GM19239 (cell line): ENCODE data around the gene INS.
A peak's percentile ranks its signal among the peaks of the same experiment; 100 is the strongest.
"Not testable (repeated sequence)": the region's sequence is repeated elsewhere in the genome, so short reads cannot be mapped to it uniquely, and the experiment has no call there.

Source experiments
- DNase-seq: peaks from one replicate; pipeline ENCODE4 v3.0.0; 2011; ENCODE audit warnings: low spot score; ENCODE audit not compliant: insufficient read length
- FAIRE-seq: peaks from 2 replicates; lab custom pipeline; 2011; peaks lifted over from hg19 to GRCh38; lab: Jason Lieb, UNC

The INS gene

GRCh38 chr11:2199466-2200341, 38.7 kb upstream of the INS start:
- FAIRE-seq, result no peak

DNA sequence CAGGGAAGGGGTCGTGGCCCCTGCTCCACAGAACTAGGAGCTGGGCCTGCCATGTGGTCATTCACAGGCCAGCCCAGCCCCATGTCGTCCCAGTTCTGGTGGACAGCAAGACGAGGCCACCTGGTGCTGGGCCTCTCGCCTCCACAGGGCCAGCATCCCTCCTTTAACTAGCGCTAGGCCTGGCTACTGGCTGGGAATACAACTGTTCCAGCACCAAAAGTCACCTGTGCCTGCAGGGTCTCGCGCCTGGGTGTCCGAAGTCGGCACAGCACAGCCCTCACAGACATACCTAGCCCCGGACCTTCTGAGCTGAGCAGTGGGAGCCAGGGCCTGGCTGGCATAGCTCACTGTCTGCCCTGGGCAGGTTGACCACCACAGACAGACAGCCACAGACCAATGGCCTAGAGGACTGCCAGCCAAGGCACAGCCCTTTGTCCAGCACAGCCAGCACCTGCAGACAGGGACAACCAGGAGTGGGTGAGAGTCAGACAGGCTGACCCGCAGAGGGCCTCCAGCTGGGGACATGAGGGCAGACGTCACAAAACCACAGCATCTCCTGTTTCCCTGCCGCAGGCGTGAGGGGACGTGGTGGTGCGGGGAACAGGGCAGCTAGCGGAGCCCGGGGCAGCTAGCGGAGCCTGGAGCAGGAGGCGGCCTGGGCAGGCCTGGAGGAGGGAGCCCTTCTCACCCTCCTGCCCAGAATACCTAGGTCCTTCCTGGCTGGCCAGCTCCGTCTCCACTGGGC, 37.8 kb upstream of the INS start:
- no peak for FAIRE-seq
- DNase-seq, result no peak

More at GRCh38 chr11:2199466-2200341, 38.7 kb upstream of the INS start:
- no peak for DNase-seq

DNA sequence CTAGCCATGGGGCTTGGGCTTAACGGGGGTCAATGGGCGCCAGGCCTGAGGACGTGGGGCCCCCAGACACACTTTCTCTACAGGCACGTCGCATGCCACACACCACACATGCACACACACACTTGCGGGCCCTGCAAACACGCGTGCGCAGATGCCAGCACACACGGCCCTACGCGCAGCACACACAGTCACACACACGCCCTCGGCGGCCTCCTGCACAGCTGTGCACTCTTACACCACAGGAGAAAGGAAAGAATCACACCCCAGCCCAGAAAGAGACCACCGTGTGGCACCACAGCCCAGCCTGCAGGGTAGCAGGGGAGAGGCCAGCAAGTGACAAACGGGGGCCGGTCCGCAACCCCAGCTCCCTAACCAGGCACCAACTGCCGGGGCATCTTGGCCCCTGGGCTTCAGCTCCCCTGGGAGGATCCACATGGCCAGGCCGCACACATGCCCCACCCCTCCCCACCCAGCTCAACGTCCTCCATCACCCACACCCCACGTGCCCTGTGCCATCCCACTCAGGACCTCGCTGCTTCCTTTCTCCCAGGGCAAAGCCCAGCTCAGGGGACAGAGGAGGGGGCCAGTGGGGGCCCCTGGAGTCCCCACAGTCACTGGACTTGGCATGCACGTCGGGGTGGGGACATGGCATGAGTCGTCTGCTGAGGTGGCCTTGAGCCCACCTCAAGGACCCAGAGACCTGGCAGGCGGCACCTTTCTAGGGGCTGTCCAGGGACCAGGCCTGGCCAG, 36.9 kb upstream of the INS start:
- no peak for FAIRE-seq

DNA sequence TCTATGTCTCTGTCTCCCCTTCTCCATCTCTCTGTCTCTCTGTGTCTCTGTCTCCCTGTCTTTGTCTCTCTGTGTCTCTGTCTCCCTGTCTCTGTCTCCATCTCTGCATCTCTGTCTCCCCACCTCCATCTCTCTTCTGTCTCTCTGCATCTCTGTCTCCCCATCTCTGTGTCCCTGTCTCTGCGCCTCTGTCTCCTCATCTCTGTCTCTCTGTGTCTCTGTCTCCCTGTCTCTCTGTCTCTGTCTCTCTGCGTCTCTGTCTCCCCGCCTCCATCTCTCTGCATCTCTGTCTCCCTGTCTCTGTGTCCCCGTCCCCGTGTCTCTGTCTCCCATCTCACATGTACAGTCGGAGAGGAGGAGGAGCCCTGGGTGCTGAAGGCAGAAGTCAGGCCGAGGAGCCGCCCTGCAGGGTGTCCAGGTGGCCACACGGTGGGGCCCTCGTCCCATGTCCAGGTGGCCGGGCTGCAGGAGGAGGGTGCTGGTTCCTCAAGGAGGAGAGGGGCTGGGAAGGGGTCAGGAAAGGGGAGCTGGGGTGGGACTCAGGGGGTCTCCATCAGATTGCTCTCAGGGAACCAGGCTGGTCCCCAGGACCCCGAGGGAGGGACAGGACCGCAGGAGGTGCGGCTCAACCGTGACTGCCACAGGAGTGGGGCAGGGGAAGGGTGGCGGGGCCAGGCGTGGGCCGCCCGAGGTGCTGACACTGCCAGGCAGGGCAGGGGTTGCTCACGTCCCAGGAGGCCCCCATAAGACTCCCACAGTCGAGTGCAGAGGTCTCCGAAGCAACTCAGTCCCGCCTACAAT, 36.2 kb upstream of the INS start:
- no peak for FAIRE-seq
- DNase-seq, result peak; percentile 77

More for the DNA sequence above, 36.9 kb upstream of the INS start:
- no peak for DNase-seq

GRCh38 chr11:2195756-2196088, 34.7 kb upstream of the INS start:
- FAIRE-seq, result no peak

GRCh38 chr11:2194877-2195755, 34.1 kb upstream of the INS start:
- FAIRE-seq, result no peak
- peak; percentile 62 for DNase-seq

More at GRCh38 chr11:2195756-2196088, 34.7 kb upstream of the INS start:
- DNase-seq, result no peak

GRCh38 chr11:2193888-2194595, 33.0 kb upstream of the INS start:
- FAIRE-seq, DNase-seq: not testable (repeated sequence)

GRCh38 chr11:2193099-2193887, 32.3 kb upstream of the INS start:
- FAIRE-seq, result no peak
- DNase-seq, result no peak

DNA sequence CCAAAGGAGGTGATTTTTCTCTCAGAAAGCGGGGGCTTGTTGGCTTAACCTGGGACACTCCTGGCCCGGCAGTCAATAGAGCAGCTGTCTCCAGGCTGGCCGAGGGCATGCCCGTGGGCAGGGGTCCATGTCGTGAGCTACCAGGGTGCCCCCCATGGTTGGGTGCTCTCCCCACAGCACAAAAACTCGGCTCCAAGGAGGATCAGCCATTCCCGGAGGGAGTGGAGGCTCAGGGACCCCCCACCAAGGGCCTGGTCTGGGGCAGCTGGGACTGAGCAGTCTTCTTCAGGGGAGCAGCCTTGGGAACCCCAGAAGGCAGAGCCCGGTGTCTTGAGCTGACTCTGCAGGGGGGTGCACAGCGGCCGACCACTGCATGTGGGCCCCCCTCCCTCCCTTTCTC, 31.4 kb upstream of the INS start:
- DNase-seq (no peak), FAIRE-seq (no peak)

- no peak for DNase-seq
- FAIRE-seq, result no peak
Observed at GRCh38 chr11:2191883-2192282, 30.9 kb upstream of the INS start.

DNA sequence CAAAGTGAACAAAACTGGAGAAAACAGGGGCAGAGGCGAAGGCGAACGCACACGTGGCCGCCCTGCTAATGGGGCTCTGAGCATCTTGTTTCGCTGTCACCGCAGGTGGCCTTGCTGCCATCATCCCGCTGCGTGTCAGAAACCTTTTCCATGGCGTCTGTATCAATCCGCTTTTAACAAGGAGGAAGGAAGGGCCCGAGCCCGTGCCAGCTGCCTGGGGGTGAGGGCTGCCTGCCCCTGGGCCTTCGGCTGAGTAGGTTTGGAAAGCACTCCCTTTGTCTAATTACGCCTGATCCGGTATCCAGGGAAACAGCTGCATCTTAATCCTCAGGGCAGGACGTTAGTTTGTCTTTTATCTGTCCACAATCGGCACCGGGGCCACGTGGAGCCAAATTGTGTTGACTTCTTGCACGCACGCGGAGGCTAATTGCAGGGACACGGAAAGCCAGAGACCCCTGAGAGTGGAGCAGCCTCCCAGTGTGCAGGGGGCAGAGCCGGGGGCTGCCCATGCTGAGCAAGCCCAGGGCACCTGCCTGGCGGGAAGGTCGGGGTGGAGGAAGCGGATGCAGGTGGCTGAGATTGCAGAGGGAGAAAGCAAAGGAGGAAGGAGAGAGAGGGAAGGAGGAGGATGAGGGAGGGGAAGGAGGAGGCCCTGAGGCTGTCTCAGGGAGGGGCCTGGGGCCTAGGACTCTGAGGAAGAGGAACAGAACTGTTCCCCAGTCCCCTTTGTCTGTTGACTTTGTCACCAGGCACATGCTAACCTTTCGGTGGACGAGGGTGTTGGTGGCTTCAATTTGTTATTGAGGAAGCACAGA, 29.9 kb upstream of the INS start:
- no peak for DNase-seq
- FAIRE-seq, result no peak

DNA sequence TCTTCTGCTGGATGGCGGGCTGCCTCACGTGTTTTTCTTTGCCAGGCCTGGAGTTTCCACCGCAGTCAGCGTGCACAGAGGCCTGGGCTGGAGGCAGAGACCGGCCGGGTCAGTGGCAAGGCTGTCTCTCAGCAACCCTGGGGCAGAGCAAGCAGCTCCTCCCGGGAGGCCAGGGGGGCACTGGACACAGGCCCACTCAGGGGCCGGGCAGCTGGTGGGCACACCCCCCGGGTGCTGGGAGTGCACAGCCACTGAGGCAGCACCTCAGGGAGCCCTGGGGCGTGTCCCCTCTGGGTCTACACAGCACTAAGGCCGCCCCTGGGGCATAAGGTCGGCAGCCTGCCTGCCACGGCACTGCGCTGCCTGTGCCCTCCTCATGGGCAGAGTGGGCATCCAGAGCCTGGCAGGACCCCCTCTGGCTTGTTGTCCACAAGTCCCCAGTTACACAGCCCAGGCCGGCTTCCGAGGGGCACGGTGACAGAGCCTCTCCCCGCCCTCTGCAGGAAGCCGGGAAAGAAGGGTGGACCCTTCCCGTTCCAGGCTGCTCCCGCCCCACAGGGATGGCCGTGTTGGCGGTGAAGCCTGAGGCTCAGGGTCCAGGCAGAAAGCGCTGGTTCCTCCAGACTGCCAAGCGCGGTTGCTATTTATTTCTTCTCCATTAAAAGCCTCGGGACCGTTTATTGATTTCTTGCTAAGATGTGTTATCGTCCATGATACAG, 29.1 kb upstream of the INS start:
- FAIRE-seq, result no peak
- no peak for DNase-seq

DNA sequence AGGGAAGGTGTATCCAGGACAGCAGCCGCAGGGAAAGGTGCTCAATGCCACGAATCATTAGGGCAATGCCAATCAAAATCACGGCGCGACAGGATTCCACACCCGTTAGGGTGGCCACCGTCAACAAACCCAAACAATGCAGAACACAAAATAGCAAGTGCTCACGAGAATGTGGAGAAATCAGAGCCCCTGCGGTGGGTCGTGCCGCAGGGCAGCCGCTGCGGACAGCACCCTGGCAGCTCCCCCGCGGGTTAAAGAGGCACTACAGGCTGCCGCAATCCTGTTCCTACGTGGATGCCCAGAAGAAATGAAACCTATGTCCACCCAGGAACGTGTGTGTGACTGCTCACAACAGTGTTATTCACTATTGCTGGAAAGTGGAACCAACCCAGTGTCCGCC, 27.7 kb upstream of the INS start:
- FAIRE-seq (no peak), DNase-seq (no peak)

- DNase-seq (no peak), FAIRE-seq (no peak)
Observed at GRCh38 chr11:2187280-2187707, 26.3 kb upstream of the INS start.

DNA sequence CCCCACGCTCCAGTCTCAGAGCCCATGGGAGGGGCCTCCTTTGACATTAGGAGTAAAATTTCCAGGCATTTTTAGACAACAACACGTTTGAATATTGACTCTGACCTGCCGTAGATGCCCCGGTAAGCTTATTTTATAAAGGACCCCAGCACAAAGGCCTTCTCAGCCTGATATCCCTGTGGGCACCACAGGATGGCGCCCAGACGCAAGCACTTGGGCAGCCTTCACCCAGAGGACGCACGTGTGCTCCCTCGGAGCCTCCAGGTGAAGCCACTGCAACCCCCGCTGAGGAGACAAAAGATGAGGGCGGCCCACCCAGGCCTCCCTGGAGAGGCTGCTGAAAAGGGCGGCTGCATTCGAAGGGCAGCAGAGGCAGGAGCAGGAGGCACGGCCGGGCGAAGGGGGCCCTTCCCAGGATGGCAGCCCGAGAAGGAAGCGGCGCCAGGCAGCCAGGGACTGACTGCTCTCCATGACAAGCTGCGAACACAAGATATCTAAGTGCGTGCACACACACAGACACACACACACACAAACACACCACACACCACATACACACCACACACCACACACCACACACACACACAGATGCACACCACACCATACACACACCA, 25.8 kb upstream of the INS start:
- no peak for DNase-seq
- no peak for FAIRE-seq
